Epithelial cell of proximal tubule (primary cell): Measurements from ENCODE around the gene SORL1-AS1.

Source experiments
- DNase-seq: peaks from one replicate; pipeline ENCODE4 v3.0.0-alpha.2; 2011; ENCODE audit warnings: low read depth
- H3K4me3 ChIP-seq: 2 replicates; pipeline ENCODE4 v1.5.1; 2011; ENCODE audit warnings: low read depth, mild to moderate bottlenecking, low read length
- TF ChIP-seq, protein P1 (sequence below): conservative IDR thresholded peaks from 2 replicates; pipeline ENCODE4 v1.5.1; 2012; ENCODE audit warnings: low read depth, mild to moderate bottlenecking, low read length

SORL1-AS1 gene

DNA sequence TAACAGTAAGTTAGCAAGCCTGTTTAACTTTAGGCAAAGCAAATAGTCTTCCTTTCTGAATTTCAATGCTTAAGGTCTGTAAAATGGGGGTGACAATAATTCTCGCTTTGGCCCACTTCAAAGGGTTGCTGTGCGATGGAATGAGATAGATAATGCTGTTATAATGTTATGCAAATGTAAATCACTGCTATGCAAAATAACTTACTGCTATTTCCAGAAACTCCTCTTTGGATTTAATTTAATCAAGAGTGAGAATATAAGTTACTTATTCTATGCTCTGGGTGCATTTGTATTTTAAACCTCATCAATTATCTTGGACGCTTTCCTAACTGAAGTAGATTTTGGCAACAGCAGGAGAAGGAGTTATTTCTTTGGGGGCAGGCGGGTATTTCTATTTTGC is 4.8 kb downstream of the SORL1-AS1 start:
- DNase-seq, result no peak
- no peak overlapping the region for H3K4me3 ChIP-seq
- TF ChIP-seq, protein P1, sequence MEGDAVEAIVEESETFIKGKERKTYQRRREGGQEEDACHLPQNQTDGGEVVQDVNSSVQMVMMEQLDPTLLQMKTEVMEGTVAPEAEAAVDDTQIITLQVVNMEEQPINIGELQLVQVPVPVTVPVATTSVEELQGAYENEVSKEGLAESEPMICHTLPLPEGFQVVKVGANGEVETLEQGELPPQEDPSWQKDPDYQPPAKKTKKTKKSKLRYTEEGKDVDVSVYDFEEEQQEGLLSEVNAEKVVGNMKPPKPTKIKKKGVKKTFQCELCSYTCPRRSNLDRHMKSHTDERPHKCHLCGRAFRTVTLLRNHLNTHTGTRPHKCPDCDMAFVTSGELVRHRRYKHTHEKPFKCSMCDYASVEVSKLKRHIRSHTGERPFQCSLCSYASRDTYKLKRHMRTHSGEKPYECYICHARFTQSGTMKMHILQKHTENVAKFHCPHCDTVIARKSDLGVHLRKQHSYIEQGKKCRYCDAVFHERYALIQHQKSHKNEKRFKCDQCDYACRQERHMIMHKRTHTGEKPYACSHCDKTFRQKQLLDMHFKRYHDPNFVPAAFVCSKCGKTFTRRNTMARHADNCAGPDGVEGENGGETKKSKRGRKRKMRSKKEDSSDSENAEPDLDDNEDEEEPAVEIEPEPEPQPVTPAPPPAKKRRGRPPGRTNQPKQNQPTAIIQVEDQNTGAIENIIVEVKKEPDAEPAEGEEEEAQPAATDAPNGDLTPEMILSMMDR, result no peak

DNA sequence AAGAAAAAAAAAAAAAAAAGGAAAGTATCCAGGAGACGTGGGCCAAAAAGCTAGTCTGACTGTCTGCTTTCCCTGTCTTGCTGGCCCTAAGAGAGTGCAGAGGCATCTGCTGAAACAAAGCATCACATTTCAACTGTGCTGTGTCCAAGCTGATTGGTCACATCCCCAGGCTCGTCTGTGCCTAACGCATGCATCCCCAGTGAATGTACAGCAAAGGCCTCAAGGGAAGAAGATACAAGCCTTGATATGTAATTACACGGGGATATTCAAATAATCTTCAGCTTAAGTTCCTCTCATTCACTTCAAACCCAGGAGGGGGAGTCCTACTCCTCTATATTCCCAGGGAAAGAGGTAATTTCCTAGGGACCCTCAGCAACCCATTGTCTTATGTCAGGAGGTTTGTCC is 6.0 kb downstream of the SORL1-AS1 start:
- H3K4me3 ChIP-seq, result no peak overlapping the region
- TF ChIP-seq, protein P1, result peak; percentile 40
- DNase-seq, result no peak

DNA sequence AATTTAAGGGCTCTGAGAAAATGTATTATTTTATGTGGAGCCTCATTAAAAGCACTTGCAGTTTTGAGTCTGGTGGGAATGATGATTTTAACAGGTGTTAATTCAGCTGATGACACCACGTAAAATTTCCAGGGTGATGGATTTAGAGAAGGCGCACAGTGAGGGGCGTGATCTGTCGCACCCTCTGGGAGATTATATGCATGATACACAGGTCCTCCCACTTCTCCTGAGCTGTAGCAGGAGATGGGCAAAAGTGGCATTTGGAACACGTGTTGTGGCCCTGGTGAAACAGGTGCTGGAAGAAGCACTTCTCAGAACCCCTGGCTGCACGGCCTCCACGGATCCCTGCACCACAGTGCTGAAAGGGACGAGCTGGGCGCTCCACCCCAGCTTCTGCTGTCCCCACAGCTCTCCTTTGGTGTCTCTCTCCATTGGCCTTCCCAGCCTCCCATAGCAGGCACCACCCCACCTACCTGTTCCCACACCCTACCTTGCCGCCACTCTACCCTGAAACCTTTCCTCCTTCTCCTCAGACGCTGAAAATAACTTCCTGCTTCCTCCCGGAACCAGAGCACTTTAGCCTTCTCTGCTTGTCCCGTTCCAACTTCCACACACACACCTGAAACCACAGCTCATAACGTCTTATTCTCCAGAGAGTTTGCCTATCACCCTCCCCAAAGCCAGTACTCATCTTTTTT is 7.5 kb downstream of the SORL1-AS1 start:
- no peak for DNase-seq
- no peak overlapping the region for H3K4me3 ChIP-seq
- TF ChIP-seq, protein P1, result no peak

DNA sequence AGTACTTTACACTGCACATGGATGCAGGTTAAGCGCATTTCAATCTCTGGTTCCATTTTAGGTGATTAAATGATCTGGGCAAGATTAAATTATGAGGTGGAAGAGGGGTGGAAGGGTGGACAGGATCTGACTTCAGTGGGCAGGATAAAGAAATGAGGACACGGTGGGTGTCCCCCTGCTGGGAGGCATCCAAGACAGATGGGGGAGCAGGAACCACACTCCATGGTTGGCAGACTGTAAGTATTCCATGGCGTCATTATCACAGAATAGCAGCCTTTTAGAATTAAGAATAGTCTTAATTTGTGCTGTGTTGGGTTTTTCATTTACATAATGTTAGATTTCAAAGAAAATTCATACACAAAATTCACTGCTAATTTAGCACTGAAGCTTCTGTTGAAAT is 8.2 kb downstream of the SORL1-AS1 start:
- no peak overlapping the region for H3K4me3 ChIP-seq
- DNase-seq, result no peak
- TF ChIP-seq, protein P1, result no peak

DNA sequence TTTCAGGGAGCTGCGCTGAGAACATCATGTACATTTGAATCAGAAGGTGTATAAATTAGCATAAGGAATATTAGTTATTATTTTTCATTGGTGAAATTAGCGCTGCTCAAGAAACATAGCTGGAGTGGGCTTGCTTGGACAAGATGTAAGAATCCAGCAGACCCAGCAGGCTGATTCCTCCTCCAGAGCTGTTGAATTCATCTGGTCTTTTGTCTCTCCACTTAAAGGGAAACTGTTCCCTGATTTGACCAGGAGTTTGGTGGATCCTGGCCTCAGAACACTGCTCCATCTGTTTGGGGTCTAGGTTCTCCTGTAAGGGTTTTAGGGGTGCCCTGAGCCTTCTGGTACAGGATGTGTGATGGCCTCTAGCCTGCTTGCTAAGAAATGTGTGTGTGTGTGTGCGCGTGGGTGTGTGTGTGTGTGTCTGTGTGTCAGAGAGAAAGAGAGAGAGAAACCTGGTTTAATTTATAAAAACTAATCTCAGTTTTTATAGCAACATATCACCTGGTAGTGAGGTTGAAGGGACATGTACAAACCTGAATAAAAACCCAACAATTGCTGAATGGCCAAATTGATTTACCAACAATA is 9.0 kb downstream of the SORL1-AS1 start:
- TF ChIP-seq, protein P1, result no peak
- no peak for DNase-seq
- H3K4me3 ChIP-seq, result no peak overlapping the region

DNA sequence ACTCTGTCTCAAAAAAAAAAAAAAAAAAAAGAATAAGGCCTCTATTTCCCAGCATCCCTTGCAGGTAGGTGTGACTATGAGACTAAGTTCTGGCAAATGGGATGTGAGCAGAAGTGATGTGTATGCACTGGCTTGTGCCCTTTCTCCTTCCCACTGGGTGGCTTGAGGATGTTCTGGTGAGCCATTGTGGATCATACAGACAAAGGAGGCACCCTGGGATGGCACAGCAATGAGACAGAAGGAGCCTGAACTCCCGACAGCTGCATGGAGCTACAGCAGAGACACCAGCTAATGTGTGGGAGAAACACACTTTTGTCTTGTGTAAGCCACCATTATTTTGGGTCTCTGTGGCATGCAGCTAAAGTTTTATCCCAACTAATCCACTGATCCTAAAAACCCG is 11.2 kb downstream of the SORL1-AS1 start:
- no peak for DNase-seq
- TF ChIP-seq, protein P1, result no peak
- H3K4me3 ChIP-seq, result no peak overlapping the region

DNA sequence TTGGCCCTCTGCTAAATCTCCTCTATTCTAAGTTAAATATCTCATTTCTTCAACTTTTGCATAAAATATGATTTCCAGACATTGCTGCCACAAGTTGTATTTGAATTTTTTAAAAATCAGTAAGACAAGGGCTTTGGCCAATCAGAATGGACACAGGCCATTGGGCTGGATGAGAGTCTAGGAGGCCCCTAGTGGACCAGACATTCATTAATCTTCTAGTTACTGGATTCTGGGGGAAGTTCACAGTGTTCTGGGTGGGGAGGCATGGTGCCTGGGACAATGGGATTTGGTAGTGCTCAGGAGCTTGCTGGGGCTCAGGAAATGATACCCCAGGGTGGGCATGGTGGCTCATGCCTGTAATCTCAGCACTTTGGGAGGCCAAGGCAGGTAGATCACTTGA is 13.0 kb downstream of the SORL1-AS1 start:
- no peak overlapping the region for H3K4me3 ChIP-seq
- TF ChIP-seq, protein P1, result no peak
- DNase-seq, result no peak
